HUES6 (cell line): ENCODE data around the gene PPDPF.
A peak's percentile ranks its signal among the peaks of the same experiment; 100 is the strongest.

Experiments
- H3K27ac ChIP-seq: 2 replicates; pipeline ENCODE4 v1.7.0; 2013; ENCODE audit warnings: low read depth, mild to moderate bottlenecking, low read length, inconsistent platforms
- H3K27me3 ChIP-seq: 2 replicates; pipeline ENCODE4 v1.6.1; 2013; ENCODE audit warnings: low read length; ENCODE audit not compliant: control insufficient read depth, insufficient read depth
- H3K36me3 ChIP-seq: 2 replicates; pipeline ENCODE4 v1.6.1; 2013; ENCODE audit warnings: low read length; ENCODE audit not compliant: control insufficient read depth, insufficient read depth
- H3K4me1 ChIP-seq: 2 replicates; pipeline ENCODE4 v1.6.1; 2013; ENCODE audit warnings: low read length; ENCODE audit not compliant: control insufficient read depth, insufficient read depth
- H3K4me3 ChIP-seq: 2 replicates; pipeline ENCODE4 v1.5.1; 2013; ENCODE audit warnings: low read depth, low read length
- H3K9ac ChIP-seq: one replicate; pipeline ENCODE4 v1.6.1; 2013; ENCODE audit warnings: mild to moderate bottlenecking, low read length
- H3K9me3 ChIP-seq: 2 replicates; pipeline ENCODE4 v1.6.1; 2013; ENCODE audit warnings: low read depth, low read length; ENCODE audit not compliant: control insufficient read depth, insufficient read depth

PPDPF gene

DNA sequence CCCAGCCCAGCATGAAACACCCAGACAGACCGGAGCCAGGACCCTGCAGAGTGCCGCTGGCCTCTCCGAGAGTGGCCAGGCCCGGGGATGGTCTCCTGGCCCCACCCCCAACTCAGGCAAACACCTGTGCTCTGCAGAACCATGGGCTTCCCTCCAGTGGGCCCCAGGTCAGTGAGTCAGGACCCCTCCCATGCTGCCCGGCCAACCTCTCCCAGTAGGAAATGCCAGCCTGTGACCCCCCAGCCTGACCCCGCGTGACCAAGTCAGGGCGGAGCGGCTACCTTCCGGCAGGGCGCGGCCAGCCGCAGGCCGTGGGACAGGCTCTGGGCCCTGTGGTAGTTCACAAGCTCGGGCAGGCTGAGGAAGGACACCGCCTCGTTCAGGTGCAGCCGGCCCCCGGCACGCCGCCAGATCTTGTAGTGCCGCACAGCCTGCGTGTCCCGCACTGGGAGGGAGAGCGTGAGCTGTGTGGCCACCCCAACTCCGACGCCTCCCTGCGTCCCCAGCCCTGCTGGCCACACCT lies 13.4 kb downstream of the PPDPF start:
- Histone ChIP-seq H3K9ac (no peak overlapping the region), H3K4me1 (peaks cover 7% of the 10 kb centered on the region; the same call in 1 of the 2 replicates), H3K36me3 (no peaks in the 10 kb centered on the region), H3K4me3 (no peak overlapping the region), H3K9me3 (no peaks in the 10 kb centered on the region), H3K27ac (no peak overlapping the region), H3K27me3 (no peaks in the 10 kb centered on the region)

DNA sequence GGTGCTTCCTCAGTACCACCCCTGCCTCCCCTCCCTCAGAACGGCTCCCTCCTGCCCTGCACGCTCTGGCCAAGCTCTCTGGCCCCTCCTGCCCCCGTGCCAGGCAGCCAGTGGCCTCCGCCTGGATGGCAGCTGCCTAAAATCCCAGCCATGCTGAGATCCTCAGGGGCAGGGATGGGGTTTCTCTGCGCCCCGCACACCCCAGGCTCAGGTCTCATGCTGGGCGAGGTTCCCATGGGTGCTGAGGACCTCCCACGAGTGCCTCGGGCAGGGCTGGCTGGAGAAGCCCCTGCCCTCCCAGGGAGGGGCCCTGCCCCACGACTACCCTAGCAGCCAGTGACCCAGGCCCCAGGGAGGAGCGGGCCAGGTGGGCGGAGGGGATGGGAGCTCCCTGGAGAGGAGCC lies 13.9 kb downstream of the PPDPF start:
- Histone ChIP-seq H3K27ac (no peak overlapping the region), H3K9me3 (no peaks in the 10 kb centered on the region), H3K27me3 (no peaks in the 10 kb centered on the region), H3K36me3 (no peaks in the 10 kb centered on the region), H3K9ac (no peak overlapping the region), H3K4me3 (no peak overlapping the region), H3K4me1 (peaks cover 7% of the 10 kb centered on the region; the same call in 1 of the 2 replicates)

DNA sequence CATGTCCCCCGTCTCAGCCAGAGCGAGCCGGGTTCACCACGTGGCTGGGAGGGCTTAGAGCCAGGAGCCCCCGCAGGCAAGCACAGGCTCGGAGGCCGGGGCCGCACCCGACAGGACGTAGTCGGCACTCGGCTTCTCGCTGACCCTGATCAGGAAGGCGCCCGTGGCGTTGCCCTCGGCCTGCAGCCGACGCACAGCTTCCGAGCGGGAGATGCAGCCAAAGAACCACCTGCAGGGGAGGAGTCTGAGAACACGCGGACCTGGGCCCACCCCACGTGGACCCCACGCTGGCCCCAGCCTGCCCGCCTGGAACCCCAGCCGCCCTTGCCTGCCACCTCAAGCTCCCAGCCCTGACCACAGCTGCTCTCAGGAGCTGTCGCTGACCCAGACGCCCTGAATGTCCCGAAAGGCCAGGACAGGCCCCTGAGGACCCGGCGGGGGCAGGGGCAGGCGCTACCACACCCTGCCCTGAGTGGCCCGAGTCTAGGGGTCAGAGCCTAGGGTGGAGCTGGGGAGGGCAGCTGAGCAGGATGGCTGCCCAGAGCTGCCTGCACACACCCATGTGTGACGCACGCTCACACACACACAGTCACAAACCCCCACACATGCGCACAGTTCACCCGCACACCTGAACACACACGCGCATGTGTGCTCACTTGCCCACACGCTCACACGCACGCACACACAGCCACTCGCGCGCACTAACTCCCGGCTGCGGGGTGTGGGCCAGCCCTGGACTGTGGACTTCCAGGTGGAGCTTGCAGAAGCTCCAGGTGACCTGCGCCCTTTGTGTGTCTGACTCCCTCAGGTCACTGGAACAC lies 14.5 kb downstream of the PPDPF start:
- H3K4me1 ChIP-seq, result peaks cover 7% of the 10 kb centered on the region; the same call in 1 of the 2 replicates
- no peaks in the 10 kb centered on the region for H3K36me3 ChIP-seq
- H3K9ac ChIP-seq, result no peak overlapping the region
- no peaks in the 10 kb centered on the region for H3K9me3 ChIP-seq
- H3K4me3 ChIP-seq, result no peak overlapping the region
- H3K27me3 ChIP-seq, result no peaks in the 10 kb centered on the region
- no peak overlapping the region for H3K27ac ChIP-seq

DNA sequence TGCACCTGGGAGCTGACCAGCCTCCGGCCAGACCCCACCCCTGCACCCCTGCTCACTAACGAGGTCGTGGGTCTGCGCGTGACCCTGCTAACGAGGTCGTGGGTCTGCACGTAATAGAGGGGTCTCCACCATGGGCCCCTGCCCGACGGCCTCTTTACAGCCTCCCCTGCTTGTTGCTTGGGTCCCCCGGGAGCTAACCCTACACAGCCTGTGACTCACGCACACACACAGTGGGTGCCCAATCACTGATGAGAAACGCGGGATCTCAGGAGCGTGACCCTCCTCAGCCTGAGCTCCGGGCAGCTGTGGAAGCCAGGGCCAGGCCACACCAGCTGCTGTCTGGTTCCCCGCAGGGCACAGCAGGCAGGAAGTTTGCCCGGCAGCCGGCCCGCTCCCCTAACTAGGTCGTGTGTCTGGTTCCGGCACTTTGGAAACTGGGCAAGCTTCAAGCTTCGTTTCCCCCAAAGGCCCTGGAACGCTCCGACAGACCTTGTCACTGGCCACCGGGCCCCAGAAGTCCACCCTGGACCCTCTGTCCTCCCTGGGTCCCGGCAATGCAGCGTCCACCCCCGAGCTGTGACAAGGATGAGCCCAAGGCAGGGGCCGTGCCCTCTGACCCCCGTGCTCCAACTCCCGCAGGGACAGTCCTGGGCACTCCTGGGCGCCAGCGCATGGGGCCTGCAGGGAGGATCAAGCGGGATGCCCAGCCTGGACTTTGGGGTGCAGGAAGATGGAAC lies 15.8 kb downstream of the PPDPF start:
- Histone ChIP-seq H3K9ac (no peak overlapping the region), H3K27me3 (no peaks in the 10 kb centered on the region), H3K36me3 (no peaks in the 10 kb centered on the region), H3K4me3 (no peak overlapping the region), H3K9me3 (no peaks in the 10 kb centered on the region), H3K4me1 (peaks cover 7% of the 10 kb centered on the region; the same call in 1 of the 2 replicates), H3K27ac (no peak overlapping the region)

DNA sequence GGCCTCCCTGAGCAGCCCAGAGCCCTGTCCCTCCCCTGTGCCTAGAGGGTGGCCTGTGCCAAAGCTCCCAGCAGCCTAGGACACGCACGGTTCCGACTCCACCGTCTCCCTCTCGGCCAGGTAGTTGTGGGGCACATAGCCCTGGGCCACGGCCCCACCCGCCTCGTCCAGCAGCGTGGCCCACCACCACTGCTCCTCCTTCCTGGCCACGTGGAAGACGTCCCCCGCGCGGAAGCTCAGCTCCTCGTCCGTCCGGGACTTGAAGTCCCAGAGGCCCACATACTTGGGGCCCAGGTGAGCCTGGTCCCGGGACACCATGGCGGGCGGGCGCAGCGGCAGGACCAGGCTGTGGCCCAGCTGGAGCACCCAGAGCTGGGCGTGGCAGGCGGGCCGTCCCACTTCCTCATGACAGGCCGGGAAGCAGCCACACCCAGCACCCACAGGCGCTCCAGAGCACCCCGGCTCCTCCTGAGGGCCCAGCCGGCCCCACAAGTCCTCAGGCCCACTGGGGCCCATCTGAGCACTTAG lies 16.5 kb downstream of the PPDPF start, which contains the start of gene PTK6:
Gene PTK6 (minus strand): TSS at position 380 of the 528 bp plus-strand sequence. CDS start 62 bp downstream, at position 318.
- Histone ChIP-seq H3K9ac (no peak within 1 kb of the TSS), H3K4me1 (peaks cover 7% of the 10 kb centered on the region; the same call in 1 of the 2 replicates), H3K4me3 (peak within 1 kb of the TSS; percentile 55), H3K36me3 (no peaks in the 10 kb centered on the region), H3K27ac (no peak within 1 kb of the TSS), H3K9me3 (no peaks in the 10 kb centered on the region), H3K27me3 (no peaks in the 10 kb centered on the region)

DNA sequence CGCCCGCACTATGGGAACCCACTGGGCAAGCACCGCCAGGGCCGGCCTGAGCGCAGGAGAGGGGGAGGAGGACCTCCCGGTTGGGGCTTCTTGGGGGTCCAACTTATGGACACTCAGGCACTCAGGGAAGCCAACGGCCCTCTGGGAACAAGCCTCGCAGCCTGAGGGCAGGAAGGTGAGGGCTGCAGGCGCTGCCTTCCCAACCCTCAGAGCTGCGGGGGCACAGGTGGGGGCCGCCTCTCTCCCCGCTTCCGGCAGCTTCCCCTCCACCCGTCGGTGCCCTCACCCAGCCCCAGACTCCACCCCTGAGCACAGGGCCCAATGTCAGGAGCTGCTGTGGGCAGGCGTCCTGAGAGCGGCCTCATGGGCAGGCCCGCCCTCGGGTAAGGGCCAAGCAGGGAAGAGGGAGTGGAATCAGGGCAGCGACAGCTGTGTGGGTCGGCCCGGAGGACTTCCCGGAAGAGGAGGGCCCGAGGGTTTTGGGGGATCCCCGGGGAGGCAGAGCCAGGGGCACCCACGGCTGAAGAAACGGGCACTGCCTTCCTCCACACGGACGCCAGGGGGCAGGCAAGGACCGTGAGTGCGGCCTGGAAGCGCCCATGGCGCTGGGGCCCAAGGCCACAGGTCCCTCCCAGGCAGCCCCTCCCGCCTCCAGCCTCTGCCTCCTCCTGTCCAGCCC lies 17.1 kb downstream of the PPDPF start:
- H3K27ac ChIP-seq, result no peak overlapping the region
- H3K4me1 ChIP-seq, result peaks cover 7% of the 10 kb centered on the region; the same call in 1 of the 2 replicates
- H3K4me3 ChIP-seq, result peak overlapping the region; percentile 55
- no peaks in the 10 kb centered on the region for H3K27me3 ChIP-seq
- H3K36me3 ChIP-seq, result no peaks in the 10 kb centered on the region
- no peaks in the 10 kb centered on the region for H3K9me3 ChIP-seq
- no peak overlapping the region for H3K9ac ChIP-seq

DNA sequence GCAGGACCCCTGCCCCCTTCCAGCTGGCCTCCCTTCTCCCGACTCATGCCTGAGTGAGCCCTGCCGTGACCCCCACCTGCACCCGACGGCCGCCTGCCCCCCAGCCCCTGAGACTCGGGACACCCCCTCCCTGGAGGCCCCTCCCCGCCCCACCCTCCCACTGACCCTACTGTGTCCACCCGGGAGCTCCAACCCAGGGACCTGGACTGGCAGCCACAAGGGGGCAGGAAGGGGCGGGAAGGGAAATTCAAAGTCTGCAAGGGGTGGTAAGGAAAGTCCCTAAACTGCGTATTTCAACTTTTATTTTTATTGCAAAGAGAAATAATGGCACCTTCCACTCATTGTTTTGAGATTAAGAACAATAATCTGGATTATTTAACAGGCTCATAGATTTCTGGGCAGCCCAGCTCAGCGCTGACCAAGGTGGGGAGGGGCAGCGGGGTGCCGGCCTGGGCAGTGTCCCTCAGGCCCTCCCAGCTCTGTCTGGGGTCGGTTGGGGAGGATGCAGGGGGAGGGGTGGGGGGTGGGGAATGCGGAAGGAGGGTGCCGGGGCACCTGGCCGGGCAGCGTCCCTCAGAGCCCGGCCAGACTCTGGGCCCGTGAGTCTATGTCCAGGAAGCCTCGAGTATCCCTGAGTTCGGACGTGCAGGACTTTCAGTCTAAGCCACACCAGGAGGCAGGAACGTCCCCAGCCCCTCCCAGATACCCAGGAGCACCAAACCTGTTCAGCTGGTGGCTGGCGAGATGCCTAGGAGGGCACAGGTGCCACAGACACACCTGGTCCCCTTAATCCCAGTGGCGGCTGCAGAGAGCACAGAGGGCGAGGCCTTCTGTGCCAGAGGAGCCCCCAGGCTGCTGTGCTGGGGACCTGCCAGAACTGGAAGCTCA lies 17.9 kb downstream of the PPDPF start:
- H3K9me3 ChIP-seq, result no peaks in the 10 kb centered on the region
- peaks cover 7% of the 10 kb centered on the region; the same call in 1 of the 2 replicates for H3K4me1 ChIP-seq
- peak overlapping the region; percentile 55; the same call in 1 of the 2 replicates for H3K4me3 ChIP-seq
- no peak overlapping the region for H3K9ac ChIP-seq
- no peaks in the 10 kb centered on the region for H3K27me3 ChIP-seq
- H3K36me3 ChIP-seq, result no peaks in the 10 kb centered on the region
- no peak overlapping the region for H3K27ac ChIP-seq

DNA sequence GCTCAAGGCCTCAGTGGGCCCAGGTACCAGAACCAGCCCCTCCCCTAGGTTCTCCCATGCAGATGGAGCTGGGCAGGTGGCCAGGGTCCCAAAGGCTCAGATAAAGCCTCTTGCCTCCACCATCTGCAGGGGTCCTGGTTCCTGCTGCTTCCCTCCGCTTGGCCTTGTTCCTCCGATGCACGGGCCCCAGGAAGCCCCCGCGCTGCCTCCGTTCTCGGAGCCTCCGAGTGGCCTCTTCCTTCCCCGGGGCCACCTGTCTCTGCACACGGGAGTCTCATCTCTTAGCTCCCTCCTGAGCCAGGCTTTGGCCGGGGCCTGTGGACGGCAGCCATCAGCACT lies 18.5 kb downstream of the PPDPF start:
- Histone ChIP-seq H3K9ac (no peak overlapping the region), H3K4me1 (peaks cover 7% of the 10 kb centered on the region; the same call in 1 of the 2 replicates), H3K4me3 (no peak overlapping the region), H3K27ac (no peak overlapping the region), H3K9me3 (no peaks in the 10 kb centered on the region), H3K27me3 (no peaks in the 10 kb centered on the region), H3K36me3 (no peaks in the 10 kb centered on the region)

DNA sequence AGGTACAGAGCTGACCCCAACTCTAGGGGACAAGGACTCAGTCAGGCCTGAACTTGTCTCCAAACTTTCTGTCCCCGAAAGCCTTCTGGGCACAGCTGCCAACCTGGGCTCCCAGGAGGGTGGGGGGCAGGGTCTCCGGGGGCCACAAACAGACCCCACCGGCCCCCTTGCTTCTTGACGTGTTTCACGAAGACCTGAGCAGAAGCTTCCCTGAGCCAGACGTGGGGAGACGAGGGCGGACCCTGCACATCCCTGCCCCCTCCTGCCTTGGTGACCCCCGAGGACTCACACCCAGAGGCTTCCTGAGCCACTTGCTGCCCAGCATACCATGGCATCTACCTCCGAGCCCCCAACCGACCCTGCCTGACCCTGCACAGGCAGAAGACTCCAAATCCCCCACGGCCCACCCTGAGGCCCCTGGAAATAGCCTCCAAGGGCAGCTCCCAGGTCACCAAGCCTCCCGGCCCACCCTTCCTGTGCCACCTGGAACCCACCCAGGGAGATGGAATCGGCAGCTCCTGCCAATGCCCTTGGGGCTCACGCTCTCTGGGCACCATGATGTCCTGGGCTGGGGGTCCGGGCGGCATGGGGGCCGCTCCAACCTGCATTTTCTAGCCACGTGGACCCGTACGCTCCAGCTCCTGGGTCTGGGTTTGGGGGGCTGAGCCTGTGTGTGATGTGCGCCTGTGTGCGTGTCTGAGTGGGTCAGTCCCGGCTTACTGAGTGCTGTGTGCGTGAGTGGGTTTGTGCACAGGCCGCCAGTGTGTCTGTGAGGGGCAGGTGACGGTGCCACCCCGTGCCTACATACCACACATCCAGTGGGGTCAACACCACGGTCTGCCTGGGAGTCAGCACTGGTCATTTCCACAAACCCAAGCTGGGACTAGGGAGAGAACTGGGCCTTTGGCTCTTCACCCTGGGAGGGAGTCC lies 19.1 kb downstream of the PPDPF start:
- no peaks in the 10 kb centered on the region for H3K9me3 ChIP-seq
- no peaks in the 10 kb centered on the region for H3K27me3 ChIP-seq
- no peak overlapping the region for H3K4me3 ChIP-seq
- H3K27ac ChIP-seq, result no peak overlapping the region
- no peaks in the 10 kb centered on the region for H3K36me3 ChIP-seq
- no peak overlapping the region for H3K9ac ChIP-seq
- peaks cover 7% of the 10 kb centered on the region; the same call in 1 of the 2 replicates for H3K4me1 ChIP-seq
